PC-9 (cell line): ENCODE results near the gene DNAJC12.

Experiments
- EZH2 ChIP-seq: fragments of 200-600 bp; sonication (generic); IDR thresholded peaks from 2 replicates; pipeline ENCODE4 v1.8.0; 2017; ENCODE audit warnings: antibody characterized with exemption, low read depth
- TF ChIP-seq, protein P1 (sequence below): fragments of 200-600 bp; sonication (generic); conservative IDR thresholded peaks from 2 replicates; pipeline ENCODE4 v1.6.1; 2017; ENCODE audit warnings: mixed run types, antibody characterized with exemption, mild to moderate bottlenecking, moderate library complexity

- no peak for TF ChIP-seq EZH2
- TF ChIP-seq, protein P1, sequence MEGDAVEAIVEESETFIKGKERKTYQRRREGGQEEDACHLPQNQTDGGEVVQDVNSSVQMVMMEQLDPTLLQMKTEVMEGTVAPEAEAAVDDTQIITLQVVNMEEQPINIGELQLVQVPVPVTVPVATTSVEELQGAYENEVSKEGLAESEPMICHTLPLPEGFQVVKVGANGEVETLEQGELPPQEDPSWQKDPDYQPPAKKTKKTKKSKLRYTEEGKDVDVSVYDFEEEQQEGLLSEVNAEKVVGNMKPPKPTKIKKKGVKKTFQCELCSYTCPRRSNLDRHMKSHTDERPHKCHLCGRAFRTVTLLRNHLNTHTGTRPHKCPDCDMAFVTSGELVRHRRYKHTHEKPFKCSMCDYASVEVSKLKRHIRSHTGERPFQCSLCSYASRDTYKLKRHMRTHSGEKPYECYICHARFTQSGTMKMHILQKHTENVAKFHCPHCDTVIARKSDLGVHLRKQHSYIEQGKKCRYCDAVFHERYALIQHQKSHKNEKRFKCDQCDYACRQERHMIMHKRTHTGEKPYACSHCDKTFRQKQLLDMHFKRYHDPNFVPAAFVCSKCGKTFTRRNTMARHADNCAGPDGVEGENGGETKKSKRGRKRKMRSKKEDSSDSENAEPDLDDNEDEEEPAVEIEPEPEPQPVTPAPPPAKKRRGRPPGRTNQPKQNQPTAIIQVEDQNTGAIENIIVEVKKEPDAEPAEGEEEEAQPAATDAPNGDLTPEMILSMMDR, result no peak
Observed at GRCh38 chr10:67852761-67853160, 14.8 kb upstream of the DNAJC12 start.
